HG02798 (cell line): Measurements from ENCODE around the gene IP6K2.
"Not testable (repeated sequence)": the region's sequence is repeated elsewhere in the genome, so short reads cannot be mapped to it uniquely, and the experiment has no call there.

Experiments
- ATAC-seq: cut with Tn5 transposase; IDR thresholded peaks from one replicate; pipeline ENCODE4 v1.9.1; 2021; ENCODE audit warnings: mild to moderate bottlenecking; ENCODE audit not compliant: unreplicated experiment, poor library complexity

The IP6K2 gene

DNA sequence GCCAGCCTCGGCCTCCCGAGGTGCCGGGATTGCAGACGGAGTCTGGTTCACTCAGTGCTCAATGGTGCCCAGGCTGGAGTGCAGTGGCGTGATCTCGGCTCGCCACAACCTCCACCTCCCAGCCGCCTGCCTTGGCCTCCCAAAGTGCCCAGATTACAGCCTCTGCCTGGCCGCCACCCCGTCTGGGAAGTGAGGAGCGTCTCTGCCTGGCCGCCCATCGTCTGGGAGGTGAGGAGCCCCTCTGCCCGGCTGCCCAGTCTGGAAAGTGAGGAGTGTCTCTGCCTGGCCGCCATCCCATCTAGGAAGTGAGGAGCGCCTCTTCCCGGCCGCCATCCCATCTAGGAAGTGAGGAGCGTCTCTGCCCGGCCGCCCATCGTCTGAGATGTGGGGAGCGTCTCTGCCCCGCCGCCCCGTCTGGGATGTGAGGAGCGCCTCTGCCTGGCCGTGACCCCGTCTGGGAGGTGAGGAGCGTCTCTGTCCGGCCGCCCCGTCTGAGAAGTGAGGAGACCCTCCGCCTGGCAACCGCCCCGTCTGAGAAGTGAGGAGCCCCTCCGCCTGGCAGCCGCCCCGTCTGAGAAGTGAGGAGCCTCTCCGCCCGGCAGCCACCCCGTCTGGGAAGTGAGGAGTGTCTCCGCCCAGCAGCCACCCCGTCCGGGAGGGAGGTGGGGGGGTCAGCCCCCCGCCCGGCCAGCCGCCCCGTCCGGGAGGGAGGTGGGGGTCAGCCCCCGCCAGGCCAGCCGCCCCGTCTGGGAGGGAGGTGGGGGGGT, 16.9 kb upstream of the IP6K2 start:
- ATAC-seq = not testable (repeated sequence)

DNA sequence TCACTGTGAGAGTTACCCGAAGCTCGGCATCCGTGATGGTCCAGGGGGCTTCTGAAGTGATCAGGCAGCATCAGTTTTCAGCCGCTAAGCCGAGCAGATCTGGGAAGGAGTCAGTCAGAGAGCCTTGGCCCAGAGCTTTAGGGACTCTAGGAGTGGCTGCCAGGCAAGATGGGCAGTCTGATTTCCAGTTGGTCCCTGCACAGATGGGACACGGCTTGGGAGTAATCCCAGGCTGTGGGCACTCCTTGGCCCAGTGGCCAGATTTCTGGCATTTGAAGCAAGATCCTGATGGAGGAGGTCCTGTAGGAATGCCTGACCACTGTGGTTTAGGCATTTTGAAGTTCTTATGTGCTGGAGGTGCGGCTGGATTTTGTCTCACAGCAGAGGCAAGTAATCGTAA, 10.5 kb upstream of the IP6K2 start:
- ATAC-seq = no peak

DNA sequence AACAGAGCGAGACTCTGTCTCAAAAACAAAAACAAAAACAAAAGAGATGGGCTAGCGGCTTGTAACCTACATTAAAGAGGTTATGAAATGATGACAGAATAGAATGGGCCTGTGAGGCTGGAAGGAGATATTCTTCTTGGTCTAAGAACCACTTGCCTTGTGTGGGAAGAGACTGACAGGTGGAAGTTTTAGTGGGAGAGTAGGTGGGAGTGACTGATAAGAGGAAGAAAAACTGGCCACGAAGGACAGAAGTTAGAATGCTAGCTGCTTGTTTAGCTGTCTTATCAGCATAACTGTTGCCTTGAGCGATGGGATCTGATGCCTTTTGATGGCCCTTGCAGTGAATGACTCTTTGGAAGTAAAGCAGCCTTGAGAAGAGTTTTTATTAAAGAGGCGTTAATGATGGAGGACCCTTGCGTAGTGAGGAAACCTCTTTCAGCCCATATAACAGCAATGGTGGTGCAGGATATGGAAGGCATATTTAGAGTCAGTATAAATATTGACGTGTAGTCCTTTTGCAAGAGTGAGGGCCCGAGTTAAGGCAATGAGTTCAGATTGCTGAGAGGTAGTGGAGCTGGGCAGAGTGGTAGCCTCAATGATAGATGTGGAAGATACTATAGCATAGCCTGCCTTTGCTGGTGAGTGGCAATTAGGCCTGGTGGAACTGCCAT, 8.3 kb upstream of the IP6K2 start:
- ATAC-seq = not testable (repeated sequence)

DNA sequence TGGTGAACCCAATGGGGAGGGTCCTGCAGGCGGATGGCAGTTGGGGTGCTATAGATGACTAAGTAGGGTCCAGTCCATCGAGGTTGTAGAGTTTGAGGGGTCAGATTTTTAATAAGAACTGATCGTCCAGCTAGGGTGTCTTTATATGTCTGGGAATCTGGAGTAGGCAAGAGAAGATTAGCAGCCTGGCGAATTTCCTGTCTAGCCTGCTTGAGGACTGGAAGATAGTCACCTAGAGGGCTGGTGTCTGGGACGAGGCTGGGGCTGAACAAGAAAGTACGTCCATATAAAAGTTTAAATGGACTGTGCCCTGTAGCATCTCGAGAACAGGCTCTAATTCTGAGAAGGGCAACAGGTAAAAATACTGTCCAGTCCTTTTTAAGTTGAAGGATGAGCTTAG, 6.7 kb upstream of the IP6K2 start:
- no peak for ATAC-seq

DNA sequence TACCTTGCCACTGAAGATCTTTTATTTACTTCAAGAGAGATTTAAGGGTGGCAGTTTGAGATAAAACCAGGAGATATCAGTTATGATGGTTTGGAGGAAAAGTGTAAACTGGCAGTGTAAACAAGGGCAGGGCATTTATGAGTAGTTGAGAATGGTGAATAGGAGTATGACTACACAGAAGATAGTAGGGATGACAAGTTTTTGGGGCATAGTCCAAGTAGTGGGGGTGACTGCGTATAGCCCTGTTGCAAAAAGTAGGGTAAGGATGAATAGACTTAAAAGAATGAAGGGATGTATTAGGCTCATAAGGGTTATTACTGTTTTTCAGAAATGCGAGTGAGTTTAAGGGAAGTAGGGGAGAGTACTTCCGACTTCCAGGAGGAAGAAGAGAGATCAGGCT, 6.3 kb upstream of the IP6K2 start:
- not testable (repeated sequence) for ATAC-seq

DNA sequence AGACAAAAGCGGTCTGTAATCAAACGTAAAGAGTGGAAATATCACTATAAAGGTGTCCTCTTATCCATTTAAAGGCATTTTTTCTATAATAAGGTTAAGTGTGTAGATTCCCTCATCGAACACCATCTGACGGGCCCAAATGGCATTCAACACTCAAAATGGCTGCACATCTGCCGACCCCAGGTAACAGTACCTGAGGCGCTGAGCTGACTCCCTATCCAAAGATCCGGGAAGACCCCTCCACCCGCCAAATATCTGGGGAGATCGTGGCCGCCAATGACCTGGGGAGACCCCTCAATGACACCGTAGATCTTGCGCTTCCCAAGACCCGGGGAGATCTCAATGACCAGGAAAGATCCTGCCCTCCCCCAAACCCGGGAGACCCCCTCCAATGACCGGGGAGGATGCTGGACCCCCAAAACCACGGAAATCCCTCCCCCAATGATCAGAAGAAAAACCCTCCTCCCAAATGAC, 476 bp downstream of the IP6K2 start:
- no peak for ATAC-seq

DNA sequence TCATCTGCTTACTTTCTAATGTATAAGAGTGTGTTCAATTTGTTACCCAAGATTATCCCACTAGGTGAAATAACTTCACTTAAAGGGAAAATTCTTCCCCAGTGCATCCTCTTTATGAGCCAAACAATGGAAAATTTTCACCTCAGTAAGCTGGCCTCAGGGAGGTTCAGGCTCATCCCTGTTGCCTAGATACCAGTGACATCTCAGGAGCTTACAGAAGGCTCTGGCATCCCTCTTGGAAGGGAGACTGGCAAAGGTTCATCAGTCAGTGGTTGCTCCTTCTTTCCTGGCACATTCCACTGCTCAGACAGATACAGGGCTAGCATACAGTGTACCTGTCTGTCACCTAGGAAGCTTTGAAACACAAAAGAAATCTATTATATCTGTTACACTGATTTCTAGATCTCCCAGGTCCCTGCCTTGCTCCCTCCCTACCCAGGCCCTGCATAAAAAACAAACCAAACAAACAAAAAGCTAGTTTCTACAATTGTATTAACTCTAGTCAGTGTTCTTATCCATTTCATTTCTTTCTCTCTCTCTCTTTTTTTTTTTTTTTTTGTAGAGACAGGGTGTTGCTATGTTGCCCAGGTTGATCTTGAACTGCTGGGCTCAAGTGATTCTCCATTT, 1.7 kb downstream of the IP6K2 start:
- no peak for ATAC-seq

DNA sequence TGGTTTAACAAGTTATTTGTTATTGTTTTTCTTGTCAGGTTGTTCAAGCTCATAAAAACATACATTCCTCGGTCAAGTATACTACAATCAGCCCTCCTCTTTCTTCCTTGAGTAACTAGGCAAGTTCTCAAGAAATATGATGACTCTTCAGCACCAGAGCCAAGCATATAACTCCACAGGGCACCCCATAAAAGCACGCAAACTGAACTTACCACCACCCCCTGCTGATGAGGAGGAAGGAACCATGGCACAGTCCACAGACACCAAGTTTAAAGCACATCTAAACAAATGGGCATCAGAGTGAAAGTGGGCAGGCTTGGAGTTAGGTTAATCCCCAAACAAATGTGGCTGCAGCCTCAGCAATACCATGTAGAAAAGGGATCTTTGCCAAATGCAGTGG, 5.3 kb downstream of the IP6K2 start:
- no peak for ATAC-seq

DNA sequence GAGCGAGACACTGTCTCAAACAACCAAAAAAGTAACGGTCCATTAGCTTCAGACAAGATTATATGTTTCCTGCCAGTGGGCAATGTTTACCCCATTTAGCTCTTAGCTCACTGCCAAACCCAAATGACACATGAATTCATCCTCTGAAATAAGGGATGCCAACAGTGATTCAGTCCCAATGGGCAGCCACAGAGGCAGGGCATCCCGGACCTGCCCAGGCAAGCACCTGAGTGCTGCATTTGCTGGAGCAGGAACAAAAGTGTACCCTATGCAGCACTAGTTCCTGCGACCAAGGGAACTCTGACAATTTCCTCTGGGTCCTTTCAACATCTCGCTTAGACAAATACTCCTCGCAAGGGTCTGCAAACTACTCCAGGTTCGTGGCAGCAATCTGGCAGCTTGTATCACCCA, 8.0 kb downstream of the IP6K2 start:
- ATAC-seq = no peak

DNA sequence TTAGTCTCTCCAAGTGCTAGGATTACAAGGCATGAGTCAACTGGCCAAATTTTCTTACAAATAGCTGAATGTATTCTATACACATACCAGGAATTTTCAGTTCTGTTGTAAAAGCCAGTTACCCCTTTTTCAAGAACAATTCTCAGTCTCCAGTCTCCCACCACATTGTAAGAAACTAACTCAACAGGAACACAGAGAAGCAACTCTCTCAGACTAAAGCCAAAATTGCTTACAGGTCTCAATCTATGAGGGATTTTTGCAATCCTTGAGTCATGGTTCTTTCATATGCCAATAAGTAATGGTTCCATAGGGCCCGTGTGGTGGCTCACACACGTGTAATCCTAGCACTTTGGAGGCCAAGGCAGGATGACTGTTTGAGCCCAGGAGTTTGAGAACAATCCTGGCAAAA, 8.5 kb downstream of the IP6K2 start:
- no peak for ATAC-seq

DNA sequence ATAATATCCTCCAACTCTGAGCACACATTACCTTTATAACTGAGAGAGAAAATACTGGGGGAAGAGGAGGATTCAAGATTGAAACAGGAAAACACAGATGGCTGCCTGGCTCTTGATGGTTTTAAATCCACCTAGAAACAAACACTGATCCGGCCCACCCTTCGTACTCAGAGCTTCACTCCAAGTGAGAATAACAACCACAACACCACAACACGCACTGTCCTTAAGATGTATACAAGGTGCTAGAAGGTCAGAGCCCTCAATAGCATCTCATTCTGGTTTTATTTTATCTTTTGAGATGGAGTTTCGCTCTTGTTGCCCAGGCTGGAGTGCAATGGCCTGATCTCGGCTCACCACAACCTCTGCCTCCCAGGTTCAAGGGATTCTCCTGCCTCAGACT, 9.9 kb downstream of the IP6K2 start:
- ATAC-seq = no peak

DNA sequence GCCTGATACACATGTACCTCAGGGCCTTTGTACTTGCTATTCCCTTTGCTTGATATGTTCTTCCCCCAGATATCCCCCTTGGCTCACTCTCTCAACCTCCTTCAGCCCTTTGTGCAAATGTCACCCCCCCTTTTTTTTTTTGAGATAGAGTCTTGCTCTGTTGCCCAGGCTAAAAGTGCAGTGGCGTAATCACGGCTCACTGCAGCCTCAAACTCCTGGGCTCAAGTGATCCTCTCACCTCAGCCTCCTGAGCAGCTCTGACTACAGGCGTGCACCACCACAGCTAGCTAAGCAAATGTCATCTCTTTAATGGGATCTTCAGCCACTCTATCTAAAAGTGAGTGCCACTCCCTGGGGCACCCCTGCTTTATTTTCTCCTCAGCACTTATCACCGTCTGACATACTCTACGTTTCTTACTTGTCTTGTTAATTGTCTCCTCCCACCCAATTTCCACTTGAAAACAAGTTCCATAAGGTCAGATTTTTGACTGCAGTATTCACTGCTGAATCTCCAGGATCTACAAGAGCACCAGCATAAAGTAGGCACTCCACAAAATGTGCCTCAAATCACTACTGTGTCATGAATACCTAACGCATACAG, 14.6 kb downstream of the IP6K2 start:
- ATAC-seq = no peak

DNA sequence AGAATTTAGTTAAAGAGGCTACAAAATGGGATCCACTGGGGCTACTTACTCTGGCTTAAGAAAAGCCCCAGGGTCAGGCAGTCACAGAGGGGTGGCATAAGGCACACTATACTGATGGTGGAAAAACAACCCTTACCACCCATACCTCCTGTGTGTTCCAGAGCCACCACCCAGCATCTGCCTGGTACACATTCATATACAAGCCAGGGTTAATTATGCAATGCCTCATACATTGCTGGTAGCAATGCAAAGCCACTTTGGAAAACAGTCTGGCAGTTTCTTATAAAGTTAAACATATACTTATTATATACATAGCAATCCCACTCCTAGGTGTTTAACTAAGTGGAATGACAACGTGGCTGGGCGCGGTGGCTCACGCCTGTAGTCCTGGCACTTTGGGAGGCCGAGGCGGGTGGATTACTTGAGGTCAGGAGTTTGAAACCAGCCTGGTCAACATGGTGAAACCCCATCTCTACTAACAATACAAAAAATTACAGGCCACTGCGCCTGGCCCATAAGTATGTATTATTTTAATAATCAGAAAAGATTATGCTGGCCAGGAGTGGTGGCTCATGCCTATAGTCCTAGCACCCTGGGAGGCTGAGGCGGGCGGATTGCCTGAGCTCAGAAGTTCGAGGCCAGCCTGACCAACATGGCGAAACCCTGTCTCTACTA, 16.2 kb downstream of the IP6K2 start:
- ATAC-seq = no peak

DNA sequence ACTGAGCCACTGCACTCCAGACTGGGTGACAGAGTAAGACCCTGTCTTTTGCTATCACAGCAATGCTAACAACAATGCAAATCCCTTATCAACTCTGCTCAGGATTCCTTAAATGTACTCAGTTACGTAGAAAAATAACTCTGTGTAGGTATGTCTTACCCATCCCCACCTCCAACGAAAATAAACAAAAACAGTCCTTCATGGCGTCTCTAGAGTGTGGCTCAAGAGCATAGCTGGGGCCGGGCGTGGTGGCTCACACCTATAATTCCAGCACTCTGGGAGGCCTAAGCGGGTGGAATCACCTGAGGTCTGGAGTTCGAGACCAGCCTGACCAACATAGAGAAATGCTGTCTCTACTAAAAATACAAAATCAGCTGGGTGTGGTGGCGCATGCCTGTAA, 18.1 kb downstream of the IP6K2 start:
- no peak for ATAC-seq

DNA sequence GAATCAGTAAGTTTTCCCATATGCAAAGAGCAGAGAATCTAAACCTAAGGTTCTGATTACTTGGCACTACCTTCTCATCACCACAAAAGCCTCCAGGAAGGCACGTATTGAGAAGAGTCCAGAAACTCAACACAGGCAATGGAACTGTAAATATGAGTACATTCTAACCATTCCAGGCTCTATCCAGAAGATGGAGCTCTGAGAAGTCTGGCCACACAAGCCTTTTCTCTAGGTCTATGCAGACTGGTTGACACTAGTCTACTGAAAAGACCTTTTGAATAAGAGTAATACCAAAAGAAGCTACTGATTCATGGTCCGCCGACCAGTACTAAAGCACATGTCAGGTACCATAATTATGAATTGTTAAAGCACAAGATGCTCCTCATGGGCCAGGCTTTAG, 19.1 kb downstream of the IP6K2 start:
- ATAC-seq = no peak

DNA sequence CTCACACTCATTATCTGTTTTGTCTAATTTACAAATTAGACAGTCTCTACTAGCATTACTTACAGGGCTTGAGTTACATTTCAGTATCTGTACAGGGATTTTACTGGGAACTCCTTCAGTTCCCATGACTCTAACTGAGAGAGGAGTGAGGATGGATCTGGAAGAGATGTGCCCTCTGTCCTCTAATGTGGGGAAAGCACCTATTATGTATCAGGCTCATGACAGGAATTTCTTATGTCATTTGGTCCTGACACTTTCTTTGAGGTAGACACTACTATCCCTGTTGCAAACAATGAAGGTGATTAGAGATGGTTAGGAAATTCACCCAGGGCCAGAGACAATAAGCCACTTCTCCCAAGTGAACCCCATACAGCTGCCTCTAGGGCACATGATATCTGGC, 20.4 kb downstream of the IP6K2 start:
- ATAC-seq = no peak

DNA sequence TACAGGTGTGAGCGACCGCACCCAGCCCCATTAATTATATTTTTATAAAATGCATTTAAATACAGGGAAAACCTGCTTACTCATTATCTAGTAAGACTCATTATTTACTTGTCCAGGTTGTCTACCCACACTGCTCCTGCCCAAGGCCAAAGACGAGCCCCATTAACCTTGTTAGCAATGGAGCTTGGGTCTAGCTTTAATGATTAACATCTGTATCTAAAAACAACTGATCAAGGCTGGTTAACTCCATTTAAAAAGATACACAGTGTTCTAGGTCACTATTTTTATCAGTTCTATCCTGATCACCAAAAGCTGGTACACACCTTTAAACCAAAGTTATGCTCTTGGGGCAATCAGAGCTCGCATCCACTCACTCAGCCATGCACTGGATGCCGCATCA, 20.9 kb downstream of the IP6K2 start:
- ATAC-seq = no peak

DNA sequence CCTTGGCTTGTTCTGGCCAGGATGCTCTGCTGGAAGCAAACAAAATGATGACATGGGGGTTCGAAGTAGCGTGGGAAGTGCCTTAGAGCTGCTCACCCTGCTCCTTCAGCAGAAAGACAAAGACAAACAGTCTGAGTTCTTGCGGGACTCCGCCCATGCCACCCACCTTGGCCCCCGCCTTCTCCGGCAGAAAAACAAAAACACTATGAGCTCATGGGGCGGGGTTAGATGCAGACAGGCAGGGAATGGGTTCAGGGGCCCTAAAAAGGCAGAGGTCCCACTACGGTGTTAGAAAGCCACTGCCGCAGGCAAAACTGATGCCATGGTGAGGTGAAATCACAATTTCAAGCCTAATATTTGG, 21.6 kb downstream of the IP6K2 start:
- no peak for ATAC-seq

DNA sequence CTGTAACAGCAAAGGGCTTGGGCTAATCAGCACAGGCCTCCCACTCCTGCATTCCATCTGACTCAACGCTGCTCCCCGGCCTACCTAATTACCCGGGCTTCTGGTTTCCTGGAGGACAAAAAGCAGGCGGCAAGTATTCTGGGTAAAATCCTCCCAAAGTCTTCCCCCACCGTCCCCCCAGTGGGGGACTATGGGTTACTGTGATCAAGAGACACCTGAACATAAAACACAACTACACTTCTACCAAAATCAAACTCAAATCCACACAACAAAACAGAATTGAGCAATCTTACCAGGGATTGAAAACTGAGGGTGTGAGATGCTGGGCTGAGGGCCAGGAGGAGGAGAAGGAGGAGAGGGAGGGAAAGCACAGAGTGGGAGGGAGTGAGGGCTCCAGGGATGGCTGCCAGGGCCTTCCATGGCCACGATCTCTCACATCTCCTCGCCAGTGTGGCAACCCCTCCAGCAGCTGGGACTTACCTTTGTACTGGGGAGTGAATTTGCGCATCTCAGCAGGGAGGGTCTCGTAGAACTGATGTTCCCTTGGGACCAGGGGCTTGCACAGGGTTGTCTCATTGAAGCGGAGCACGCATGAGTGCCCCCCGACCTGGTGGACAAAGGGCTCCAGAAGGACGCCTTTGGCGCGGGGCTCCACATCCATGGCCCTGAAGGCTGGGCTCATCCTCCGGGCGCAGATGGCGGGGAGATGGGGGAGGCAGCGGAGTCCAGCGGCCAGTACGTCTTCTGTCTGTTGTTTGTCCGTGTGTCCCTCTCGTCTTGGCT, 22.2 kb downstream of the IP6K2 start:
- ATAC-seq = no peak

DNA sequence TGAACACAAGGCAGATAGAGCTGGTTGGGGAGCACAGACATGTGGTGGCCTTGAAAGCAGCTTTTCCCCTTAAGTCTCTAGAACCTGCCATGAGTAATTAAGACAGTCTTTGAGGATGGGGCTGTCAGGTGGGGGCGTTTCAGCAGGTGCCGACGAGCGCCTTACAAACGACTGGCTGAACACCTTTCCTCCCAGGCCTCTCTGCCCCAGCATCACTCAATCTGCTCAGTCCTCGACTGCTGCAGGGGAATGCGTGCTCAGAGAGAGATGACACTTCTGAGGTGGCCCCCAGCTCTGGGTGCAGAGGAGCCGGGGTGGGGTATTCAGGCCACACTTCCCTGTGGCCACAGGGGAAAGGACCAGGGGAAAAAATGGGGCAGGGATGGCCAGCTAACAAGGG, 23.2 kb downstream of the IP6K2 start:
- ATAC-seq = no peak
